Motor neuron (in vitro differentiated cells): Measurements from ENCODE around the gene MRTFA. TPM values are rescaled to one million over a fixed set of nuclear protein-coding genes. Genes with fewer than 3 reads are reported as not detected.
"Not testable (repeated sequence)": the region's sequence is repeated elsewhere in the genome, so short reads cannot be mapped to it uniquely, and the experiment has no call there.

Source experiments
- ATAC-seq, 8 experiments: fragments of 200-7000 bp; cut with Tn5 transposase; replicated peaks in 6 of 8; 2 replicates each; pipeline ENCODE4 v1.8.0; 2021; ENCODE audit warnings: mild to moderate bottlenecking in 8 of 8, moderate library complexity in 8 of 8
- H3K27ac ChIP-seq, 2 donors: fragments of 250-450 bp; sonication (Bioruptor Pico); 2 replicates each; pipeline ENCODE4 v1.9.0; 2021; ENCODE audit warnings: antibody characterized with exemption in 2 of 2, mild to moderate bottlenecking in 2 of 2, moderate library complexity in 1 of 2
- H3K4me1 ChIP-seq, 2 donors: fragments of 250-450 bp; sonication (Bioruptor Pico); replicated peaks in 1 of 2; 2 replicates each; pipeline ENCODE4 v1.6.1; 2021; ENCODE audit warnings: antibody characterized with exemption in 2 of 2, mild to moderate bottlenecking in 2 of 2, moderate library complexity in 1 of 2
- H3K4me3 ChIP-seq, 5 donors: fragments of 250-450 bp; sonication (Bioruptor Pico); 2 replicates each; pipeline ENCODE4 v1.9.0; 2021; ENCODE audit warnings: antibody characterized with exemption in 5 of 5, mild to moderate bottlenecking in 5 of 5, moderate library complexity in 4 of 5
- WGBS, 10 experiments: fragments of 450-650 bp; shearing (Covaris generic); methylation state at CpG; one replicate each; pipeline ENCODE4 v1.0.0; 2022; 5-methylcytosine and 5-hydroxymethylcytosine counted together
- in situ Hi-C, 9 experiments: fragments of 400-800 bp; cut with MboI; loops; one replicate each; pipeline ENCODE4 v1.15.0; 2021; ENCODE audit warnings: low sequenced_read_pairs in 9 of 9, low pct_unique_long_range_greater_than_20kb in 2 of 9; ENCODE audit not compliant: unreplicated experiment in 9 of 9
- total RNA-seq, 8 experiments: library from RNA; unstranded; fragments of 300-600 nt; gene quantifications; 2 replicates each; pipeline versions ENCODE4 v1.2.3 to v1.2.4, GENCODE V29; 2022

Gene MRTFA
- total RNA-seq, 8 experiments from 2014 or later = 13.1 to 33.2 (median 21.7) TPM

DNA sequence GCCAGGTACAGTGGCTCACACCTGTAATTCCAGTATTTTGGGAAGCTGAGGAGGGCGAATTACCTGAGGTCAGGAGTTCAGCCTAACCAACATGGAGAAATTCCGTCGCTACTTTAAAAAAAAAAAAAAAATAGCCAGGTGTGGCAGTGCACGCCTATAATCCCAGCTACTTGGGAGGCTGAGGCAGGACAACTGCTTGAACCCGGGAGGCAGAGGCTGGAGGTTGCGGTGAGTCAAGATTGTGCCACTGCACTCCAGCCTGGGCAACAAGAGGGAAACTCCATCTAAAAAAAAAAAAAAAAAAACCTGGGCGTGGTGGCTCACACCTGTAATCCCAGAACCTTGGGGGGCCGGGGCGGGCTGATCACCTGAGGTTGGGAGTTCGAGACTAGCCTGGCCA is 37.8 kb downstream of the MRTFA start:
- in situ Hi-C loops, H3K4me3 ChIP-seq, H3K27ac ChIP-seq, ATAC-seq, H3K4me1 ChIP-seq: not testable (repeated sequence)
- 75 to 100% (median 93%) methylated on average over 1 to 7 of the region's 10 CpGs; no CpG with 5 or more reads in 1 of the 10 experiments for WGBS, 10 experiments

DNA sequence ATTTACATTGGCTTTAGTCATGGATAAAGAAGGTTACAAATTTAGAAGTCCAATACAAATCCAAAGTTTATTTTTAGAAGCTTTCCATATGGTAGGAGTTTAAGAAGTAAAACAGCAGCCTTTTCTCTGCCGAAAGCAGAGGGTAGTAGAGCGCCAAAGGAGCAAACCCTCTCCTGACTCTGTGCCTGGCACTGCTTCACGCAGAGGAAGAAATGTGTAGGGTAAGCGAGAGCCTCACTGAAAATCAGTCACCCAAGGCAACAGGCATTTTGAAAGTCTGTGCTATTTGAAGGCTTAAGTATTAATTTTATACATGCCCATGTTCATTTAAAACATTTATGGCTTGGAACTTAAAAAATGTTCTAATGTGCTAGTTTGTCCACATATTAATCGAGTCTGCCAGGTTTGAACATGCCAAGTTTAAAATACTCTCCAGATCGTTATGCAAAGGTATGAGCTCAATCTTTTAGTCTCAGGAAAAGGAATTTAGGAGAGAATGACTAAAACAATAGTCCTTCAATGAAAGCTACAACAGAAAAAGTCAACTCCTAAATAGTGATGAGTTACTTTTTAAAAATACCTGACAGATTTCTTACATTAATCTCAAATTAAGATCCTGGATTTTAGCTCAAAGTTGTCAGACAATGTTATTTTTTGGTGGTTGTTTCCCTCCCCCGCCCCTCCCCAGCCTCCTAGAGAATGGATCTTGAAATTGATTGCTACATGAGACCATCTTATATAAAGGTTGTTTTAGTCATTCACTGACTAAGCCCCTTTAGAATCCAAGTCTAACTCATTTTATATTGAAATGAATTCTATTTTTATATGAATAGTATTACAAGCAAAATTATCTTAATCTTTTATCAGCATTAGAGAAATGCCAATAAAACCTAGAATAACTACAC is 38.7 kb downstream of the MRTFA start:
- WGBS, 10 experiments = 27 to 100% (median 83%) methylated on average over 1 to 7 of the region's 7 CpGs; no CpG with 5 or more reads in 1 of the 10 experiments
- no peak overlapping the region for H3K4me3 ChIP-seq
- no peak overlapping the region for H3K27ac ChIP-seq

GRCh38 chr22:40595497-40596234 is 40.9 kb downstream of the MRTFA start:
- peaks cover 0 to 8% of the 10 kb centered on the region in 2 donors for H3K4me1 ChIP-seq
- in situ Hi-C loops = no loop called here
- WGBS, 10 experiments = 71 to 100% (median 92%) methylated on average over 1 to 2 of the region's 2 CpGs; no CpG with 5 or more reads in 1 of the 10 experiments

More for the DNA sequence above, 38.7 kb downstream of the MRTFA start:
- ATAC-seq = peak in 2 of 8 experiments; percentile 33 to 39
- in situ Hi-C loops = no loop called here
- H3K4me1 ChIP-seq = peaks cover 0 to 8% of the 10 kb centered on the region in 2 donors

GRCh38 chr22:40594924-40595323 is 41.6 kb downstream of the MRTFA start:
- Histone ChIP-seq H3K4me3 (no peak overlapping the region), H3K27ac (no peak overlapping the region), H3K4me1 (peaks cover 0 to 8% of the 10 kb centered on the region in 2 donors)
- no peak for ATAC-seq
- 67 to 100% (median 98%) methylated on average over 1 to 4 of the region's 8 CpGs; no CpG with 5 or more reads in 1 of the 10 experiments for WGBS, 10 experiments
- in situ Hi-C loops = no loop called here

More at GRCh38 chr22:40595497-40596234, 40.9 kb downstream of the MRTFA start:
- no peak overlapping the region for H3K27ac ChIP-seq
- no peak overlapping the region for H3K4me3 ChIP-seq
- ATAC-seq = no peak

DNA sequence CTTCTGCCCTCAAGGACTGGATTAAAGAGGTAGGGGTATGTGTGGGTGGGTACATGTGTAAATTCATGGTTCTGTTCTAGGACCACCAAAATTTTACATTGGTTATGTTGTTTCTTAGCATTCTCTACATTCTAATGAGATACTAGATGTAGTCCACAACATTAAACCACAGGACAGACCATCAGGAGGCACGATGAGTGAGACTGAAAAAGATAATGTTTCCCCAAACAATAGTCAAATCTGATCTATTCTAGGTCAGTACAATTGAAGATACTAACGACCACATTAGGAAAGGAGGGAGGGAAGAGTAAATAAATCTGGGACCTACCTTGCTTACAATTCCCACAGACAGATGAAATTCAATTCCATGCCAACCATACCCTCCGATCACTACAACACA is 42.2 kb downstream of the MRTFA start:
- Histone ChIP-seq H3K27ac (no peak overlapping the region), H3K4me3 (no peak overlapping the region), H3K4me1 (peaks cover 0 to 8% of the 10 kb centered on the region in 2 donors)
- no peak for ATAC-seq
- WGBS, 10 experiments = 60 to 100% (median 86%) methylated on average over 1 to 3 of the region's 3 CpGs
- in situ Hi-C loops = no loop called here

DNA sequence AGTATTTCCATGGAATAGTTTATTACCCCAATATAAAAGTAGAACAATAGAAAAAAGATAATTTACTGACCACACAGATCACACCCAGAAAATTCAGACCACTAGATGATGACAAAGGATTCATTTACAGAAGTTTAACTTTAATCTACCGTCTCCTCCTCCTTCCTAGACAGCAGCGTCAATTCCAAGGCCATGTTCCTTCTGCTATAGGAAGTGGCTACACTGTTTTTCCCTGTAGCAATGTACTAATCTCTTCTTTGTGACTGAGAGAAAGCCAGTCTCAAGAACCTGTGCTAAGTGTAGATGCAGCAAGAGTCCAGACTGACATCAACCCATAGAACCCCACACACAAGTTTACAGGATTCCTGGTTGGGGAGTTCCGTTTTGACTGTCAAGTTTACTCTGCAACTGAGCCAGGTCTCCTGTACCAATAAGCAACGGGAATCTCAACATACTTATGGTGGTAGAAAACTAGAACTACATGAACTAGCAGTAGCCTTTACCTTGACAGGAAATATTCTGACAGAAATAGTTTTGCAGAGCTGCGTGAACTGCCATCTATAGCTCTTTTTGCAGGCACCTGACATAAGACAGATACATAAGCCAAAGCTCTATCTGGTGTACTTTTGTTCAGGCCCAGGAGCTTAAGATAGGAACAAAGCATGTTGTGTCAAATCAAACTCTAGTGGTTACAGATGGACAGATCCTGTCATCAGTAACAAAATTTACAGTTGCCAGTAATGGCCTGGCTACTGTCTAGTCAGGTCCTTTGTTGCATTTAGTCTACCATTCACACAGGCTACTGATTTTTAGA is 42.9 kb downstream of the MRTFA start:
- peaks cover 0 to 8% of the 10 kb centered on the region in 2 donors for H3K4me1 ChIP-seq
- no peak overlapping the region for H3K27ac ChIP-seq
- 83 to 100% (median 94%) methylated on average over 1 to 5 of the region's 5 CpGs for WGBS, 10 experiments
- no peak for ATAC-seq
- no peak overlapping the region for H3K4me3 ChIP-seq
- in situ Hi-C loops = no loop called here

- Histone ChIP-seq H3K27ac (no peak overlapping the region), H3K4me3 (no peak overlapping the region), H3K4me1 (peaks cover 0 to 7% of the 10 kb centered on the region in 2 donors)
- in situ Hi-C loops = no loop called here
- 60 to 100% (median 88%) methylated on average over 1 to 2 of the region's 2 CpGs; no CpG with 5 or more reads in 4 of the 10 experiments for WGBS, 10 experiments
- no peak for ATAC-seq
These were observed 44.0 kb downstream of the MRTFA start for GRCh38 chr22:40592352-40593113.

DNA sequence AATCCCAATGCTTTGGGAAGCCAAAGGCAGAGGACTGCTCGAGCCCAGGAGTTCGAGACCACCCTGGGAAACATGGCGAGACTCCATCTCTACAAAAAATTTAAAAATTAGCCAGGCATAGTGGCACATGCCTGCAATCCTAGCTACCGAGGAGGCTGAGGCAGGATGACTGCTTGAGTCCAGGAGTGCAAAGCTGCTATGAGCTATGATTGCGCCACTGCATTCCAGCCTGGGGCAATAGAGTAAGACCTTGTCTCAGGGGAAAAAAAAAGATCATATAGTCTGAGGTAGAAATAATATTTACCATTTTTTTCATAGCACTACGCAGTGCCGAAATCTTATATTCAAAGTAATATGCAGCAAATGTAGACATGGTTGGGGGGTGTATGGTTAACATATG is 47.8 kb downstream of the MRTFA start:
- Histone ChIP-seq H3K27ac (no peak overlapping the region), H3K4me1 (no peaks in the 10 kb centered on the region), H3K4me3 (no peak overlapping the region)
- 87 to 100% (median 95%) methylated on average over 2 to 6 of the region's 7 CpGs; no CpG with 5 or more reads in 2 of the 10 experiments for WGBS, 10 experiments
- ATAC-seq = no peak
- in situ Hi-C loops = no loop called here

GRCh38 chr22:40586781-40587180 is 49.7 kb downstream of the MRTFA start:
- Histone ChIP-seq H3K27ac (no peak overlapping the region), H3K4me1 (no peaks in the 10 kb centered on the region), H3K4me3 (no peak overlapping the region)
- 85 to 100% (median 100%) methylated on average over 1 to 4 of the region's 5 CpGs; no CpG with 5 or more reads in 6 of the 10 experiments for WGBS, 10 experiments
- in situ Hi-C loops = no loop called here
- no peak for ATAC-seq

DNA sequence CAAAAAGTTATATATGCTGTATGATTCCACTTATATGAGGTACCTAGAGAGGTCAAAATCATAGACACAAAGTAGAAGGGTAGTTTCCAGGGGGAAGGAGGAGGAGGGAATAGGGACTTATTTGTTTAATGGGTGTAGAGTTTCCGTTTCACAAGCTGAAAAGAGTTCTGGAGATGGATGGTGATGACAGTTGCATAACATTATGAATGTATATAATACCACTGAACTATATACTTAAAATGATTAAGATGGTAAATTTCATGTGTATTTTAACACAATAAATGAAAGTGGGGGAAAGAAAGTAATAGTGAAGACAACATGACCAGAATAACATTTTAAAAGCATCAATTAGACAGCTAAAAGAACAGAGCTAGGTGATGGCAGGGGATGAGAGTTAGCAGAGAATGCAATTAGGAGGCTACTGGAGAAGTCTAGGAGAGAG is 51.2 kb downstream of the MRTFA start:
- no peaks in the 10 kb centered on the region for H3K4me1 ChIP-seq
- 25 to 75% (median 50%) methylated on average over 1 of the region's 1 CpG; no CpG with 5 or more reads in 3 of the 10 experiments for WGBS, 10 experiments
- in situ Hi-C loops = no loop called here
- ATAC-seq = peak in 1 of 8 experiments; percentile 73
- H3K4me3 ChIP-seq = no peak overlapping the region
- no peak overlapping the region for H3K27ac ChIP-seq

GRCh38 chr22:40584766-40585165 is 51.8 kb downstream of the MRTFA start:
- ATAC-seq, in situ Hi-C loops, H3K4me1 ChIP-seq, H3K27ac ChIP-seq, H3K4me3 ChIP-seq: not testable (repeated sequence)
- WGBS, 10 experiments = 83 to 100% (median 100%) methylated on average over 1 to 8 of the region's 9 CpGs; no CpG with 5 or more reads in 1 of the 10 experiments
